Panc1 (cell line): ENCODE measurements around the gene ADORA2B. TPM values are rescaled to one million over a fixed set of nuclear protein-coding genes. Genes with fewer than 3 reads are reported as not detected.

Source experiments
- ATAC-seq: fragments of 200-7000 bp; cut with Tn5 transposase; 2 replicates; pipeline ENCODE4 v1.9.1; 2020; ENCODE audit warnings: mild to moderate bottlenecking, moderate library complexity
- BruUV-seq: library from RNA; stranded (reverse); fragments of 400-500 nt; replicated peaks from 2 replicates; lab custom pipeline; 2021; lab: Mats Ljungman, UMichigan
- CTCF ChIA-PET: fragments of 300-600 bp; sonication (Branson Sonifier 250); formaldehyde crosslinking; loops from one replicate; lab custom pipeline; 2022; ENCODE audit warnings: antibody characterized with exemption; lab: Charles Lee
- POLR2A ChIA-PET: fragments of 300-600 bp; sonication (Branson Sonifier 250); formaldehyde crosslinking; loops from one replicate; lab custom pipeline; 2022; ENCODE audit warnings: antibody characterized with exemption; lab: Charles Lee
- DNase-seq: peaks from one replicate; pipeline ENCODE4 v3.0.0-alpha.2; 2010; ENCODE audit warnings: low read depth, low spot score
- H3K27ac ChIP-seq: 2 replicates; pipeline ENCODE4 v1.5.1; 2011; ENCODE audit warnings: mild to moderate bottlenecking, low read length, inconsistent platforms
- H3K27me3 ChIP-seq: fragments of 200-500 bp; sonication (Bioruptor generic); 2 replicates; pipeline ENCODE4 v1.6.0; 2014; ENCODE audit warnings: low read length, inconsistent platforms; ENCODE audit not compliant: control insufficient read depth, insufficient read depth
- H3K36me3 ChIP-seq: fragments of 200-500 bp; sonication (Bioruptor generic); 2 replicates; pipeline ENCODE4 v1.5.1; 2014; ENCODE audit warnings: inconsistent platforms, mild to moderate bottlenecking, low read length, moderate library complexity; ENCODE audit not compliant: control insufficient read depth, insufficient read depth
- H3K4me1 ChIP-seq: 2 replicates; pipeline ENCODE4 v1.5.1; 2011; ENCODE audit warnings: inconsistent platforms, mild to moderate bottlenecking, low read length, moderate library complexity; ENCODE audit not compliant: control insufficient read depth, insufficient read depth
- H3K4me3 ChIP-seq, 2 experiments: 2 replicates each; pipeline ENCODE4 v1.5.1; 2011 to 2012; ENCODE audit warnings: low read depth in 2 of 2, low read length in 2 of 2, mild to moderate bottlenecking in 2 of 2, inconsistent platforms in 1 of 2, moderate library complexity in 1 of 2
- H3K9me3 ChIP-seq: fragments of 200-500 bp; sonication (Bioruptor generic); 2 replicates; pipeline ENCODE4 v1.5.1; 2014; ENCODE audit warnings: low read depth, mild to moderate bottlenecking, inconsistent platforms, low read length, moderate library complexity; ENCODE audit not compliant: control insufficient read depth, insufficient read depth
- CTCF ChIP-seq: fragments of 450-650 bp; IDR thresholded peaks from 2 replicates; pipeline ENCODE4 v1.5.1; 2017; ENCODE audit warnings: mild to moderate bottlenecking
- POLR2AphosphoS5 ChIP-seq: IDR thresholded peaks from 2 replicates; pipeline ENCODE4 v1.6.1; 2012; ENCODE audit warnings: mild to moderate bottlenecking, low read depth, low read length, moderate library complexity
- REST ChIP-seq, 2 experiments: IDR thresholded peaks; 2 replicates each; pipeline ENCODE4 v1.6.1; 2011 to 2012; ENCODE audit warnings: low read depth in 2 of 2, control low read depth in 1 of 2, low read length in 1 of 2, mild to moderate bottlenecking in 1 of 2, moderate library complexity in 1 of 2; ENCODE audit not compliant: insufficient read depth in 1 of 2
- SIN3A ChIP-seq: IDR thresholded peaks from 2 replicates; pipeline ENCODE4 v1.6.1; 2012; ENCODE audit warnings: low read depth, mild to moderate bottlenecking, low read length, moderate library complexity, borderline replicate concordance; ENCODE audit not compliant: insufficient read depth
- TCF7L2 ChIP-seq: IDR thresholded peaks from 2 replicates; pipeline ENCODE4 v1.6.1; 2011; ENCODE audit warnings: mild to moderate bottlenecking, low read depth, low read length, inconsistent platforms
- in situ Hi-C: cut with HindIII; loops from 2 replicates; pipeline ENCODE4 v1.10.0; 2016; ENCODE audit warnings: low sequenced_read_pairs, low pct_unique_long_range_greater_than_20kb
- intact Hi-C: fragments of 100-400 bp; cut with micrococcal nuclease; formaldehyde crosslinking; loops from one replicate; pipeline ENCODE4 v1.10.0; 2022; ENCODE audit not compliant: unreplicated experiment
- total RNA-seq: library from RNA; stranded (reverse); gene quantifications from one replicate; pipeline ENCODE4 v1.2.1, GENCODE V29; 2021; ENCODE audit not compliant: unreplicated experiment

ADORA2B gene
- total RNA-seq, 1 experiment from 2014 or later = 42.7 TPM

GRCh38 chr17:15963670-15964110 is 18.8 kb downstream of the ADORA2B start:
- Histone ChIP-seq H3K27me3 (no peaks in the 10 kb centered on the region), H3K27ac (peak overlapping the region; percentile 93), H3K4me3 (no peak overlapping the region), H3K9me3 (no peaks in the 10 kb centered on the region), H3K36me3 (no peaks in the 10 kb centered on the region), H3K4me1 (peaks cover 73% of the 10 kb centered on the region)
- ChIA-PET POLR2A (no interaction called here), CTCF (no interaction called here)
- TF ChIP-seq SIN3A (no peak), POLR2AphosphoS5 (no peak), TCF7L2 (no peak)
- BruUV-seq = no TSS peak
- ATAC-seq = peak; percentile 35
- intact Hi-C loops (no loop called here), in situ Hi-C loops (no loop called here)
- no peak for DNase-seq

- intact Hi-C loops (no loop called here), in situ Hi-C loops (no loop called here)
- POLR2A ChIA-PET = interaction anchor here (1.0 kb wide), 1 partner anchor 21 kb away, joined by 3 read pairs; no protein-coding TSS in a partner anchor
- TF ChIP-seq TCF7L2 (no peak), SIN3A (no peak), REST (IDR thresholded peaks at IDR 0.05; ENCODE audit: insufficient read depth in 1 of 2, low read depth in 2 of 2, low read length in 1 of 2) (no peak), POLR2AphosphoS5 (no peak), CTCF (no peak)
- peaks cover 63% of the 10 kb centered on the region for H3K4me1 ChIP-seq
- ATAC-seq = no peak
- peak overlapping the region in 1 of 2 experiments; percentile 37; a peak in 1 of 4 replicates for H3K4me3 ChIP-seq
- DNase-seq = no peak
- H3K27me3 ChIP-seq = no peaks in the 10 kb centered on the region
- no TSS peak for BruUV-seq
- H3K27ac ChIP-seq = peak overlapping the region; percentile 93
- no peaks in the 10 kb centered on the region for H3K9me3 ChIP-seq
- CTCF ChIA-PET = no interaction called here
- no peaks in the 10 kb centered on the region for H3K36me3 ChIP-seq
Observed at GRCh38 chr17:15965528-15965927, 20.6 kb downstream of the ADORA2B start.

GRCh38 chr17:15966183-15966878 is 21.4 kb downstream of the ADORA2B start:
- no TSS peak for BruUV-seq
- intact Hi-C loops = no loop called here
- DNase-seq (no peak), ATAC-seq (peak; percentile 60; the same call in 1 of the 2 replicates)
- Histone ChIP-seq H3K4me1 (peaks cover 63% of the 10 kb centered on the region), H3K9me3 (no peaks in the 10 kb centered on the region), H3K4me3 (peak overlapping the region; percentile 4 to 37; a peak in 3 of 4 replicates), H3K27me3 (no peaks in the 10 kb centered on the region), H3K27ac (peak overlapping the region; percentile 93), H3K36me3 (no peaks in the 10 kb centered on the region)
- in situ Hi-C loops = no loop called here
- TF ChIP-seq POLR2AphosphoS5 (no peak), SIN3A (no peak), REST (IDR thresholded peaks at IDR 0.05; ENCODE audit: insufficient read depth in 1 of 2, low read depth in 2 of 2, low read length in 1 of 2) (no peak), TCF7L2 (no peak), CTCF (no peak)
- ChIA-PET CTCF (interaction anchor here (0.6 kb wide), 1 partner anchor 30 kb away, joined by 3 read pairs; no protein-coding TSS in a partner anchor), POLR2A (interaction anchor here (1.0 kb wide), 1 partner anchor 22 kb away, joined by 3 read pairs; no protein-coding TSS in a partner anchor)
